Measurements from ENCODE around the gene PYCR2. TPM values are rescaled to one million over a fixed set of nuclear protein-coding genes. Genes with fewer than 3 reads are reported as not detected.

Gene PYCR2
- total and polyA plus RNA-seq, 11 donors = 53.6 to 89.0 (median 65.1) TPM

GRCh38 chr1:225949041-225949440, 25.0 kb upstream of the PYCR2 start:
- peaks cover 0 to 5% (median 0%) of the 10 kb centered on the region in 12 donors for H3K4me1 ChIP-seq
- intact Hi-C loops (cut with DNase I) = no loop called here
- H3K4me3 ChIP-seq = no peak overlapping the region
- H3K36me3 ChIP-seq = no peaks in the 10 kb centered on the region
- no peak overlapping the region for H3K27ac ChIP-seq
- peaks cover 0 to 3% (median 0%) of the 10 kb centered on the region in 9 donors for H3K27me3 ChIP-seq
- H3K9me3 ChIP-seq = no peaks in the 10 kb centered on the region
- ATAC-seq = no peak
- no peak for DNase-seq
- TF ChIP-seq POLR2A (IDR thresholded peaks at IDR 0.05) (no peak), CTCF (IDR thresholded peaks at IDR 0.05) (no peak)
- WGBS, 4 donors = 48 to 57% (median 52%) methylated on average over 6 of the region's 6 CpGs

GRCh38 chr1:225946803-225947202, 22.8 kb upstream of the PYCR2 start:
- intact Hi-C loops (cut with DNase I) = no loop called here

GRCh38 chr1:225946082-225946620, 22.1 kb upstream of the PYCR2 start:
- H3K9me3 ChIP-seq = no peaks in the 10 kb centered on the region
- no peaks in the 10 kb centered on the region for H3K36me3 ChIP-seq
- H3K27ac ChIP-seq = no peak overlapping the region
- no peak overlapping the region for H3K4me3 ChIP-seq
- DNase-seq = no peak
- ATAC-seq = no peak
- no peaks in the 10 kb centered on the region for H3K27me3 ChIP-seq
- WGBS, 4 donors = 81 to 87% (median 82%) methylated on average over 4 of the region's 4 CpGs
- intact Hi-C loops (cut with DNase I) = no loop called here
- TF ChIP-seq POLR2A (IDR thresholded peaks at IDR 0.05) = no peak
- TF ChIP-seq CTCF (IDR thresholded peaks at IDR 0.05) = no peak
- peaks cover 7 to 27% (median 15%) of the 10 kb centered on the region in 12 donors for H3K4me1 ChIP-seq

More at GRCh38 chr1:225946803-225947202, 22.8 kb upstream of the PYCR2 start:
- WGBS, 4 donors = 90 to 96% (median 95%) methylated on average over 5 of the region's 5 CpGs
- Histone ChIP-seq H3K27ac (no peak overlapping the region), H3K4me1 (peaks cover under 1 to 20% (median 9%) of the 10 kb centered on the region in 12 donors), H3K36me3 (no peaks in the 10 kb centered on the region), H3K9me3 (no peaks in the 10 kb centered on the region), H3K27me3 (peaks cover 0 to 3% (median 0%) of the 10 kb centered on the region in 9 donors), H3K4me3 (no peak overlapping the region)
- no peak for ATAC-seq
- no peak for DNase-seq
- TF ChIP-seq POLR2A (IDR thresholded peaks at IDR 0.05) = no peak

GRCh38 chr1:225945564-225945963, 21.5 kb upstream of the PYCR2 start:
- no peak for TF ChIP-seq CTCF (IDR thresholded peaks at IDR 0.05)
- TF ChIP-seq POLR2A (IDR thresholded peaks at IDR 0.05) = no peak
- DNase-seq (no peak), ATAC-seq (no peak)
- no peaks in the 10 kb centered on the region for H3K27me3 ChIP-seq
- no peaks in the 10 kb centered on the region for H3K9me3 ChIP-seq
- intact Hi-C loops (cut with DNase I) = no loop called here
- WGBS, 4 donors = 85 to 94% (median 89%) methylated on average over 4 of the region's 4 CpGs
- H3K4me3 ChIP-seq = no peak overlapping the region
- H3K4me1 ChIP-seq = peaks cover 13 to 32% (median 21%) of the 10 kb centered on the region in 12 donors
- no peak overlapping the region for H3K27ac ChIP-seq
- no peaks in the 10 kb centered on the region for H3K36me3 ChIP-seq

- 77 to 85% (median 82%) methylated on average over 5 to 7 of the region's 7 CpGs for WGBS, 4 donors
- no peak for DNase-seq
Observed at GRCh38 chr1:225944951-225945350, 20.9 kb upstream of the PYCR2 start.

More at GRCh38 chr1:225944951-225945350, 20.9 kb upstream of the PYCR2 start:
- Histone ChIP-seq H3K27me3 (no peaks in the 10 kb centered on the region), H3K4me1 (peaks cover 14 to 39% (median 26%) of the 10 kb centered on the region in 12 donors), H3K4me3 (no peak overlapping the region), H3K36me3 (no peaks in the 10 kb centered on the region), H3K27ac (no peak overlapping the region), H3K9me3 (no peaks in the 10 kb centered on the region)
- TF ChIP-seq CTCF (IDR thresholded peaks at IDR 0.05) = no peak
- TF ChIP-seq POLR2A (IDR thresholded peaks at IDR 0.05) = no peak
- no peak for ATAC-seq
- intact Hi-C loops (cut with DNase I) = no loop called here

Measured in heart left ventricle (tissue), 16 donors.